ENCODE data around the gene PPA1. TPM values are rescaled to one million over a fixed set of nuclear protein-coding genes. Genes with fewer than 3 reads are reported as not detected.
"Not testable (repeated sequence)": the region's sequence is repeated elsewhere in the genome, so short reads cannot be mapped to it uniquely, and the experiment has no call there.

PPA1 gene
- total RNA-seq, 1 donor, result 219 TPM

DNA sequence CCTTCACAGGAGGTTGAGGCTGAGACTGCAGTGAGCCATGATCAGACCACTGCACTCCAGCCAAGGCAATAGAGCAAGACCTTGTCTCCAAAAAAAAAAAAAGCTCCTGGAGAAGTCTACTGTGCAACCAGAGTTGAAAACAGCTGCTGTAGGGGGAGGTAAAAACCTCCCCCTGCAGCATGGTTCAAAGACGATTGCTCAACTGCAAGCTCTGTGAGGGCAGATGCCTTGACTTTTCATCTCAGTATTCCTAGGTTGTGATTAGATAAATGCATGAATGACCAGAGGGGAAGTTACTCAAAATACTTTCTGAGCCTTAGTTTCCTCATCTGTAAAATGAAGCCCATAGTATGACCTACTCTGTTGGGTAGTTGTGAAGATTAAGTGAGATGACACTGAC is 25.0 kb upstream of the PPA1 start:
- no peak overlapping the region for H3K4me3 ChIP-seq (ENCODE audit: insufficient read depth, low read length)
- H3K36me3 ChIP-seq (ENCODE audit: insufficient read depth, low read length), result no peaks in the 10 kb centered on the region
- H3K9me3 ChIP-seq (ENCODE audit: low read depth, low read length), result no peaks in the 10 kb centered on the region
- H3K27ac ChIP-seq (ENCODE audit: low read depth, low read length), result no peak overlapping the region
- H3K4me2 ChIP-seq (ENCODE audit: insufficient read depth, low read length), result no peak overlapping the region
- no peak overlapping the region for H2AFZ ChIP-seq (ENCODE audit: low read length)
- TF ChIP-seq, protein P1, sequence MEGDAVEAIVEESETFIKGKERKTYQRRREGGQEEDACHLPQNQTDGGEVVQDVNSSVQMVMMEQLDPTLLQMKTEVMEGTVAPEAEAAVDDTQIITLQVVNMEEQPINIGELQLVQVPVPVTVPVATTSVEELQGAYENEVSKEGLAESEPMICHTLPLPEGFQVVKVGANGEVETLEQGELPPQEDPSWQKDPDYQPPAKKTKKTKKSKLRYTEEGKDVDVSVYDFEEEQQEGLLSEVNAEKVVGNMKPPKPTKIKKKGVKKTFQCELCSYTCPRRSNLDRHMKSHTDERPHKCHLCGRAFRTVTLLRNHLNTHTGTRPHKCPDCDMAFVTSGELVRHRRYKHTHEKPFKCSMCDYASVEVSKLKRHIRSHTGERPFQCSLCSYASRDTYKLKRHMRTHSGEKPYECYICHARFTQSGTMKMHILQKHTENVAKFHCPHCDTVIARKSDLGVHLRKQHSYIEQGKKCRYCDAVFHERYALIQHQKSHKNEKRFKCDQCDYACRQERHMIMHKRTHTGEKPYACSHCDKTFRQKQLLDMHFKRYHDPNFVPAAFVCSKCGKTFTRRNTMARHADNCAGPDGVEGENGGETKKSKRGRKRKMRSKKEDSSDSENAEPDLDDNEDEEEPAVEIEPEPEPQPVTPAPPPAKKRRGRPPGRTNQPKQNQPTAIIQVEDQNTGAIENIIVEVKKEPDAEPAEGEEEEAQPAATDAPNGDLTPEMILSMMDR (IDR thresholded peaks at IDR 0.05; ENCODE audit: extremely low read depth, low read depth, low read length), result no peak
- no peaks in the 10 kb centered on the region for H4K20me1 ChIP-seq (ENCODE audit: insufficient read depth, low read length)
- peaks cover 49% of the 10 kb centered on the region for H3K27me3 ChIP-seq (ENCODE audit: insufficient read depth, low read length)
- DNase-seq (ENCODE audit: insufficient read length, low spot score, missing footprints), result no peak
- no peaks in the 10 kb centered on the region for H3K79me2 ChIP-seq (ENCODE audit: insufficient read depth, low read length)
- no peaks in the 10 kb centered on the region for H3K4me1 ChIP-seq (ENCODE audit: insufficient read depth, low read length)

DNA sequence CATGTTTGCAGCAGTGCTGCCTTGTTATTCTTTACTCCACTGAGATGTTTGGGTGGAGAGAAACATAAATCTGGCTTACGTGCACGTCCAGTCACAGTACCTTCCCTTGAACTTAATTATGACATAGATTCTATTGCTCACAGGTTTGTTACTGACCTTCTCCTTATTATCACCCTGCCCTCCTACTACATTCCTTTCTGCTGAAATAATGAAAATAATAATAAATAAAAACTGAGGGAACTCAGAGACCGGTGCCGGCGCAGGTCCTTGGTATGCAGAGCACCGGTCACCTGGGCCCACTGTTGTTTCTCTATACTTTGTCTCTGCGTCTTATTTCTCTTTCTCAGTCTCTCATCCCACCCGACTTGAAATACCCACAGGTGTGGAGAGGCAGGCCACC is 24.6 kb upstream of the PPA1 start:
- H3K4me1 ChIP-seq (ENCODE audit: insufficient read depth, low read length); H3K79me2 ChIP-seq (ENCODE audit: insufficient read depth, low read length); H3K27ac ChIP-seq (ENCODE audit: low read depth, low read length); H3K36me3 ChIP-seq (ENCODE audit: insufficient read depth, low read length); H3K9me3 ChIP-seq (ENCODE audit: low read depth, low read length); H2AFZ ChIP-seq (ENCODE audit: low read length); DNase-seq (ENCODE audit: insufficient read length, low spot score, missing footprints); H3K4me2 ChIP-seq (ENCODE audit: insufficient read depth, low read length); H4K20me1 ChIP-seq (ENCODE audit: insufficient read depth, low read length); H3K4me3 ChIP-seq (ENCODE audit: insufficient read depth, low read length): not testable (repeated sequence)
- H3K27me3 ChIP-seq (ENCODE audit: insufficient read depth, low read length), result peaks cover 53% of the 10 kb centered on the region

DNA sequence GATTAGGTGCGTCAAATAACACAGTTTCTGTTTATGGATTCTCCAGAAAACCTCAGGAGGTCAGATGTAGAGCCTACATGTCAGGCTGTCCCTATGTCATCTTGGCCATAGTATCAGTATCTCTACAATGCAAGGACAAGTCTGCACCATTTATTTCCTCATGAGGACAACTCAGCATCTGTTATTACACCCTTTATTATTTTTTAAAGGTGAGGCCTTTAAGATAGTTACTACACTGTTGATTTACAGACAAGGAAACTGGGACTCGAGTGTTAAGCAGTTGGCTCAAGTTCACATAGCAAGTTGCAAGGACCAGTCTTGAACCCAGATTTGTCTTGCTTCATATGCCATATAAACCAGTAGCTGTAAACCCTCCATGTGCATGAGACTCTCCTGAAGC is 23.2 kb upstream of the PPA1 start:
- Histone ChIP-seq H3K4me3 (ENCODE audit: insufficient read depth, low read length) (no peak overlapping the region), H3K79me2 (ENCODE audit: insufficient read depth, low read length) (no peaks in the 10 kb centered on the region), H3K27ac (ENCODE audit: low read depth, low read length) (no peak overlapping the region), H4K20me1 (ENCODE audit: insufficient read depth, low read length) (no peaks in the 10 kb centered on the region), H3K27me3 (ENCODE audit: insufficient read depth, low read length) (peaks cover 60% of the 10 kb centered on the region), H3K4me1 (ENCODE audit: insufficient read depth, low read length) (no peaks in the 10 kb centered on the region), H3K4me2 (ENCODE audit: insufficient read depth, low read length) (no peak overlapping the region), H3K9me3 (ENCODE audit: low read depth, low read length) (peaks cover 2% of the 10 kb centered on the region), H2AFZ (ENCODE audit: low read length) (no peak overlapping the region), H3K36me3 (ENCODE audit: insufficient read depth, low read length) (no peaks in the 10 kb centered on the region)
- TF ChIP-seq, protein P1 (IDR thresholded peaks at IDR 0.05; ENCODE audit: extremely low read depth, low read depth, low read length), result no peak
- no peak for DNase-seq (ENCODE audit: insufficient read length, low spot score, missing footprints)

DNA sequence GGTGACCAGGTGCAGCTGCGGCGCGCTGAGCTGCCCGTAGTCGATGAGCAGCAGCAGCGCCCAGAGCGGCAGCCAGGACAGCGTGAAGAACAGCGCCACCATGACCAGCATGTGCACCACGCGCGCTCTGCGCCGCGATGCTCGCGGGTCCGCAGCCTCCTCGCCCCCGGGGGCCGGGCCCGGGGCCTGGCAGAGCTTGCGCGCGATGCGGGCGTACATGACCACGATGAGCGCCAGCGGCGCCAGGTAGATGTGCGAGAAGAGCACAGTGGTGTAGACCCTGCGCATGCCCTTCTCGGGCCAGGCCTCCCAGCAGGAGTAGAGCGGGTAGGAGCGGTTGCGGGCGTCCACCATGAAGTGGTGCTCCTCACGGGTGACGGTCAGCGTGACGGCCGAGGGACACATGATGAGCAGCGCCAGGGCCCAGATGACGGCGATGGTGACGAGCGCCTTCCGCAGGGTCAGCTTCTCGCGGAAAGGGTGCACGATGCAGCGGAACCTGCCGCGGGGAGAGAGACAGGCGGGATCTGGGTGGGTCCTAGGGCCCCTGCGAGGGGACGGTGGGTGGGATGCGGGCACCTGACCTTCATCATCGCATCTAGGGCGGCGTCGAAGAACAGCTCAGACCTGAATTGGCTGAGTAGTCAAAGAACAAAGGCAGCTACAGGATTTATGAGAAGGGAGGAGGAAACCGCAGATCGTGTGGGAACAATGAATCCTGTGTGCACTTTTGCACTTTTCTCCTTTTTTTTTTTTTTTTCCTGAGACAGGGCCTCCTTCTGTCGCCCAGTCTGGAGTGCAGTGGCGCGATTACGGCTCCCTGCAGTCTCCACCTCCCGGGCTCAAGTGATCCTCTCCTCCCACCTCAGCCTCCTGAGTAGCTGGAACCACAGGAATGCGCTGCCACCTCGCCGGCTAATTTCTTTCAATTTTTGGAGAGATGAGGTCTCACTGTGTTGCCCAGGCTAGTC is 22.4 kb upstream of the PPA1 start:
- Histone ChIP-seq H3K27me3 (ENCODE audit: insufficient read depth, low read length) (peaks cover 66% of the 10 kb centered on the region), H3K36me3 (ENCODE audit: insufficient read depth, low read length) (no peaks in the 10 kb centered on the region), H3K4me3 (ENCODE audit: insufficient read depth, low read length) (no peak overlapping the region), H2AFZ (ENCODE audit: low read length) (no peak overlapping the region), H3K9me3 (ENCODE audit: low read depth, low read length) (peaks cover 2% of the 10 kb centered on the region), H4K20me1 (ENCODE audit: insufficient read depth, low read length) (no peaks in the 10 kb centered on the region), H3K27ac (ENCODE audit: low read depth, low read length) (no peak overlapping the region), H3K4me1 (ENCODE audit: insufficient read depth, low read length) (no peaks in the 10 kb centered on the region), H3K4me2 (ENCODE audit: insufficient read depth, low read length) (no peak overlapping the region), H3K79me2 (ENCODE audit: insufficient read depth, low read length) (no peaks in the 10 kb centered on the region)
- no peak for DNase-seq (ENCODE audit: insufficient read length, low spot score, missing footprints)
- TF ChIP-seq, protein P1 (IDR thresholded peaks at IDR 0.05; ENCODE audit: extremely low read depth, low read depth, low read length), result no peak
